IPS-18a (cell line): ENCODE measurements around the gene ADCK2.
"Not testable (repeated sequence)": the region's sequence is repeated elsewhere in the genome, so short reads cannot be mapped to it uniquely, and the experiment has no call there.

Experiments
- H3K27ac ChIP-seq: one replicate; pipeline ENCODE4 v1.5.1; 2013; ENCODE audit warnings: low read length
- H3K27me3 ChIP-seq: one replicate; pipeline ENCODE4 v1.6.1; 2013; ENCODE audit warnings: mild to moderate bottlenecking, low read length; ENCODE audit not compliant: control insufficient read depth, insufficient read depth
- H3K36me3 ChIP-seq: one replicate; pipeline ENCODE4 v1.6.1; 2013; ENCODE audit warnings: low read depth, low read length; ENCODE audit not compliant: control insufficient read depth
- H3K4me1 ChIP-seq: one replicate; pipeline ENCODE4 v1.6.1; 2013; ENCODE audit warnings: low read depth, low read length; ENCODE audit not compliant: control insufficient read depth
- H3K4me3 ChIP-seq: one replicate; pipeline ENCODE4 v1.5.1; 2013; ENCODE audit warnings: low read length
- H3K9ac ChIP-seq: one replicate; pipeline ENCODE4 v1.6.1; 2013; ENCODE audit warnings: mild to moderate bottlenecking, low read length, moderate library complexity
- H3K9me3 ChIP-seq: one replicate; pipeline ENCODE4 v1.6.1; 2013; ENCODE audit warnings: low read depth, low read length; ENCODE audit not compliant: control insufficient read depth

ADCK2 gene

GRCh38 chr7:140668641-140669040, 4.1 kb upstream of the ADCK2 start:
- peaks cover 6% of the 10 kb centered on the region for H3K4me1 ChIP-seq
- no peaks in the 10 kb centered on the region for H3K36me3 ChIP-seq
- H3K9ac ChIP-seq = no peak overlapping the region
- no peak overlapping the region for H3K4me3 ChIP-seq
- peaks cover 10% of the 10 kb centered on the region for H3K27me3 ChIP-seq
- H3K9me3 ChIP-seq = no peaks in the 10 kb centered on the region
- no peak overlapping the region for H3K27ac ChIP-seq

- Histone ChIP-seq H3K27me3 (peaks cover 18% of the 10 kb centered on the region), H3K9ac (no peak overlapping the region), H3K27ac (no peak overlapping the region), H3K4me3 (no peak overlapping the region), H3K4me1 (peaks cover 6% of the 10 kb centered on the region), H3K36me3 (no peaks in the 10 kb centered on the region), H3K9me3 (no peaks in the 10 kb centered on the region)
Observed at GRCh38 chr7:140669352-140669751, 3.4 kb upstream of the ADCK2 start.

GRCh38 chr7:140669862-140670261, 2.9 kb upstream of the ADCK2 start:
- H3K4me1 ChIP-seq, H3K27ac ChIP-seq, H3K36me3 ChIP-seq, H3K4me3 ChIP-seq, H3K9ac ChIP-seq, H3K9me3 ChIP-seq: not testable (repeated sequence)
- H3K27me3 ChIP-seq = peaks cover 20% of the 10 kb centered on the region

GRCh38 chr7:140670343-140670935, 2.3 kb upstream of the ADCK2 start:
- peaks cover 6% of the 10 kb centered on the region for H3K4me1 ChIP-seq
- H3K27me3 ChIP-seq = peaks cover 20% of the 10 kb centered on the region
- no peaks in the 10 kb centered on the region for H3K9me3 ChIP-seq
- no peaks in the 10 kb centered on the region for H3K36me3 ChIP-seq
- H3K27ac ChIP-seq = no peak overlapping the region
- no peak overlapping the region for H3K9ac ChIP-seq
- H3K4me3 ChIP-seq = no peak overlapping the region

- Histone ChIP-seq H3K36me3 (no peaks in the 10 kb centered on the region), H3K27me3 (peaks cover 20% of the 10 kb centered on the region), H3K9ac (no peak overlapping the region), H3K27ac (no peak overlapping the region), H3K4me1 (peaks cover 6% of the 10 kb centered on the region), H3K9me3 (no peaks in the 10 kb centered on the region), H3K4me3 (peak overlapping the region; percentile 58)
Observed at GRCh38 chr7:140671966-140672365, 779 bp upstream of the ADCK2 start.

GRCh38 chr7:140673063-140673773, 473 bp downstream of the ADCK2 start:
- H3K4me1 ChIP-seq = peaks cover 6% of the 10 kb centered on the region
- peaks cover 20% of the 10 kb centered on the region for H3K27me3 ChIP-seq
- H3K9me3 ChIP-seq = no peaks in the 10 kb centered on the region
- H3K27ac ChIP-seq = no peak overlapping the region
- no peaks in the 10 kb centered on the region for H3K36me3 ChIP-seq
- peak overlapping the region; percentile 64 for H3K4me3 ChIP-seq
- peak overlapping the region; percentile 31 for H3K9ac ChIP-seq

- H3K27me3 ChIP-seq = peaks cover 20% of the 10 kb centered on the region
- H3K9me3 ChIP-seq = no peaks in the 10 kb centered on the region
- H3K36me3 ChIP-seq = no peaks in the 10 kb centered on the region
- no peak overlapping the region for H3K9ac ChIP-seq
- H3K27ac ChIP-seq = no peak overlapping the region
- H3K4me1 ChIP-seq = peaks cover 6% of the 10 kb centered on the region
- H3K4me3 ChIP-seq = peak overlapping the region; percentile 64
Observed at GRCh38 chr7:140673774-140674155, 1.0 kb downstream of the ADCK2 start.

GRCh38 chr7:140674356-140674800, 1.6 kb downstream of the ADCK2 start:
- H3K27ac ChIP-seq = no peak overlapping the region
- H3K27me3 ChIP-seq = peaks cover 20% of the 10 kb centered on the region
- peaks cover 6% of the 10 kb centered on the region for H3K4me1 ChIP-seq
- H3K9me3 ChIP-seq = no peaks in the 10 kb centered on the region
- no peak overlapping the region for H3K9ac ChIP-seq
- no peak overlapping the region for H3K4me3 ChIP-seq
- no peaks in the 10 kb centered on the region for H3K36me3 ChIP-seq

GRCh38 chr7:140674899-140675701, 2.4 kb downstream of the ADCK2 start:
- Histone ChIP-seq H3K4me1 (peaks cover 6% of the 10 kb centered on the region), H3K36me3 (no peaks in the 10 kb centered on the region), H3K4me3 (no peak overlapping the region), H3K27ac (no peak overlapping the region), H3K27me3 (peaks cover 20% of the 10 kb centered on the region), H3K9ac (no peak overlapping the region), H3K9me3 (no peaks in the 10 kb centered on the region)

- Histone ChIP-seq H3K4me3 (no peak overlapping the region), H3K27me3 (peaks cover 20% of the 10 kb centered on the region), H3K27ac (no peak overlapping the region)
Observed at GRCh38 chr7:140675726-140676125, 3.0 kb downstream of the ADCK2 start.

GRCh38 chr7:140676306-140676705, 3.6 kb downstream of the ADCK2 start:
- H3K27me3 ChIP-seq = peaks cover 20% of the 10 kb centered on the region
- H3K4me1 ChIP-seq = peaks cover 6% of the 10 kb centered on the region
- no peak overlapping the region for H3K27ac ChIP-seq
- no peaks in the 10 kb centered on the region for H3K9me3 ChIP-seq
- no peak overlapping the region for H3K4me3 ChIP-seq
- no peaks in the 10 kb centered on the region for H3K36me3 ChIP-seq
- no peak overlapping the region for H3K9ac ChIP-seq

More at GRCh38 chr7:140675726-140676125, 3.0 kb downstream of the ADCK2 start:
- Histone ChIP-seq H3K9ac (no peak overlapping the region), H3K36me3 (no peaks in the 10 kb centered on the region), H3K4me1 (peaks cover 6% of the 10 kb centered on the region), H3K9me3 (no peaks in the 10 kb centered on the region)
